ENCODE data around the gene ERO1B.
"Not testable (repeated sequence)": the region's sequence is repeated elsewhere in the genome, so short reads cannot be mapped to it uniquely, and the experiment has no call there.

ERO1B gene

GRCh38 chr1:236207121-236207520, 74.6 kb downstream of the ERO1B start:
- H3K9me3 ChIP-seq (ENCODE audit: low read depth, low read length): no peaks in the 10 kb centered on the region; the same call in 1 of the 2 replicates
- H3K4me3 ChIP-seq: peak overlapping the region; percentile 47; the same call in 1 of the 2 replicates
- peak overlapping the region; percentile 43 for H3K9ac ChIP-seq (ENCODE audit: insufficient read length)
- peaks cover 91% of the 10 kb centered on the region for H3K36me3 ChIP-seq (ENCODE audit: insufficient read depth, low read length)
- H3K27ac ChIP-seq: peak overlapping the region; percentile 82
- TF ChIP-seq FOXP2 (optimal IDR thresholded peaks at IDR 0.05; ENCODE audit: control extremely low read depth, extremely low read length, insufficient read depth) (no peak), EZH2 (IDR thresholded peaks at IDR 0.05) (no peak), POLR2AphosphoS5 (IDR thresholded peaks at IDR 0.05; ENCODE audit: borderline replicate concordance, low read depth, low read length) (no peak)
- no peak for DNase-seq (ENCODE audit: low read depth, low spot score)

GRCh38 chr1:236206548-236206947, 75.2 kb downstream of the ERO1B start:
- Histone ChIP-seq H3K36me3 (ENCODE audit: insufficient read depth, low read length) (peaks cover 91% of the 10 kb centered on the region), H3K9ac (ENCODE audit: insufficient read length) (peak overlapping the region; percentile 43), H3K9me3 (ENCODE audit: low read depth, low read length) (no peaks in the 10 kb centered on the region; the same call in 1 of the 2 replicates), H3K27ac (peak overlapping the region; percentile 82), H3K4me3 (peak overlapping the region; percentile 47)
- DNase-seq (ENCODE audit: low read depth, low spot score): no peak
- TF ChIP-seq EZH2 (IDR thresholded peaks at IDR 0.05) (no peak), POLR2AphosphoS5 (IDR thresholded peaks at IDR 0.05; ENCODE audit: borderline replicate concordance, low read depth, low read length) (no peak; the same call in 1 of the 2 replicates), FOXP2 (optimal IDR thresholded peaks at IDR 0.05; ENCODE audit: control extremely low read depth, extremely low read length, insufficient read depth) (no peak)

GRCh38 chr1:236204656-236205055, 77.1 kb downstream of the ERO1B start:
- Histone ChIP-seq H3K27ac (peak overlapping the region; percentile 47; the same call in 1 of the 2 replicates), H3K9ac (ENCODE audit: insufficient read length) (no peak overlapping the region), H3K4me3 (no peak overlapping the region), H3K36me3 (ENCODE audit: insufficient read depth, low read length) (peaks cover 92% of the 10 kb centered on the region), H3K9me3 (ENCODE audit: low read depth, low read length) (no peaks in the 10 kb centered on the region; the same call in none of the 2 replicates)
- no peak for DNase-seq (ENCODE audit: low read depth, low spot score)
- TF ChIP-seq FOXP2 (optimal IDR thresholded peaks at IDR 0.05; ENCODE audit: control extremely low read depth, extremely low read length, insufficient read depth) (no peak), EZH2 (IDR thresholded peaks at IDR 0.05) (no peak), POLR2AphosphoS5 (IDR thresholded peaks at IDR 0.05; ENCODE audit: borderline replicate concordance, low read depth, low read length) (no peak)

- Histone ChIP-seq H3K9me3 (ENCODE audit: low read depth, low read length) (no peaks in the 10 kb centered on the region; the same call in none of the 2 replicates), H3K4me3 (no peak overlapping the region), H3K9ac (ENCODE audit: insufficient read length) (no peak overlapping the region), H3K27ac (peak overlapping the region; percentile 47; the same call in 1 of the 2 replicates), H3K36me3 (ENCODE audit: insufficient read depth, low read length) (peaks cover 92% of the 10 kb centered on the region)
- TF ChIP-seq EZH2 (IDR thresholded peaks at IDR 0.05) (no peak), FOXP2 (optimal IDR thresholded peaks at IDR 0.05; ENCODE audit: control extremely low read depth, extremely low read length, insufficient read depth) (no peak), POLR2AphosphoS5 (IDR thresholded peaks at IDR 0.05; ENCODE audit: borderline replicate concordance, low read depth, low read length) (no peak)
- no peak for DNase-seq (ENCODE audit: low read depth, low spot score)
Observed at GRCh38 chr1:236204039-236204438, 77.7 kb downstream of the ERO1B start.

GRCh38 chr1:236201786-236202185, 80.0 kb downstream of the ERO1B start:
- Histone ChIP-seq H3K9me3 (ENCODE audit: low read depth, low read length) (no peaks in the 10 kb centered on the region; the same call in none of the 2 replicates), H3K4me3 (no peak overlapping the region), H3K27ac (no peak overlapping the region), H3K36me3 (ENCODE audit: insufficient read depth, low read length) (peaks cover 98% of the 10 kb centered on the region), H3K9ac (ENCODE audit: insufficient read length) (no peak overlapping the region)
- TF ChIP-seq FOXP2 (optimal IDR thresholded peaks at IDR 0.05; ENCODE audit: control extremely low read depth, extremely low read length, insufficient read depth): no peak
- TF ChIP-seq POLR2AphosphoS5 (IDR thresholded peaks at IDR 0.05; ENCODE audit: borderline replicate concordance, low read depth, low read length): no peak
- DNase-seq (ENCODE audit: low read depth, low spot score): no peak

DNA sequence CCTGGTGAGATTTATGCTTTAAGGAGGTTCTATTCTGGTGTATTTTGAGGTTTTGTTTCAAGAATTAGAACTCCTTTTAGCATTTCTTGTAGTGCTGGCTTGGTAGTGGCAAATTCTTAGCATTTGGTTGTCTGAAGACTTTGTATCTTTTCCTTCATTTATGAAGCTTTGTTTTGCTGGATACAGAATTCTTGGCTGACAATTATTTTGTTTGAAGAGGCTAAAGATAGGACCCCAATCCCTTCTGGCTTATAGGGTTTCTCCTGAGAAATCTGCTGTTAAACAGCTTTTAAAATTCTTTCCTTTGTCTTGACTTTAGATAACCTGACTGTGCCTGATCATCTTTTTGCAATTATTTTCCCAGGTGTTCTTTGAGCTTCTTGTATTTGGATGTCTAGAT, 80.8 kb downstream of the ERO1B start:
- H3K9ac ChIP-seq (ENCODE audit: insufficient read length): no peak overlapping the region
- TF ChIP-seq EZH2 (IDR thresholded peaks at IDR 0.05) (no peak), POLR2AphosphoS5 (IDR thresholded peaks at IDR 0.05; ENCODE audit: borderline replicate concordance, low read depth, low read length) (no peak), FOXP2 (optimal IDR thresholded peaks at IDR 0.05; ENCODE audit: control extremely low read depth, extremely low read length, insufficient read depth) (no peak)
- no peak overlapping the region for H3K27ac ChIP-seq
- no peaks in the 10 kb centered on the region; the same call in none of the 2 replicates for H3K9me3 ChIP-seq (ENCODE audit: low read depth, low read length)
- no peak for DNase-seq (ENCODE audit: low read depth, low spot score)
- no peak overlapping the region for H3K4me3 ChIP-seq
- H3K36me3 ChIP-seq (ENCODE audit: insufficient read depth, low read length): peaks cover 94% of the 10 kb centered on the region

- Histone ChIP-seq H3K27ac (no peak overlapping the region), H3K9ac (ENCODE audit: insufficient read length) (no peak overlapping the region), H3K4me3 (no peak overlapping the region), H3K36me3 (ENCODE audit: insufficient read depth, low read length) (peaks cover 85% of the 10 kb centered on the region), H3K9me3 (ENCODE audit: low read depth, low read length) (no peaks in the 10 kb centered on the region)
- DNase-seq (ENCODE audit: low read depth, low spot score): no peak
- TF ChIP-seq POLR2AphosphoS5 (IDR thresholded peaks at IDR 0.05; ENCODE audit: borderline replicate concordance, low read depth, low read length) (no peak), FOXP2 (optimal IDR thresholded peaks at IDR 0.05; ENCODE audit: control extremely low read depth, extremely low read length, insufficient read depth) (no peak), EZH2 (IDR thresholded peaks at IDR 0.05) (no peak)
Observed at GRCh38 chr1:236193184-236193583, 88.6 kb downstream of the ERO1B start.

- not testable (repeated sequence) for DNase-seq (ENCODE audit: low read depth, low spot score); H3K27ac ChIP-seq; H3K9ac ChIP-seq (ENCODE audit: insufficient read length); H3K4me3 ChIP-seq; H3K9me3 ChIP-seq (ENCODE audit: low read depth, low read length)
- peaks cover 73% of the 10 kb centered on the region for H3K36me3 ChIP-seq (ENCODE audit: insufficient read depth, low read length)
Observed at GRCh38 chr1:236188084-236188483, 93.7 kb downstream of the ERO1B start.

- H3K4me3 ChIP-seq; DNase-seq (ENCODE audit: low read depth, low spot score): not testable (repeated sequence)
- peaks cover 70% of the 10 kb centered on the region for H3K36me3 ChIP-seq (ENCODE audit: insufficient read depth, low read length)
Observed at GRCh38 chr1:236186471-236186870, 95.3 kb downstream of the ERO1B start.

More at GRCh38 chr1:236186471-236186870, 95.3 kb downstream of the ERO1B start:
- not testable (repeated sequence) for H3K9me3 ChIP-seq (ENCODE audit: low read depth, low read length); H3K27ac ChIP-seq; H3K9ac ChIP-seq (ENCODE audit: insufficient read length)

Data from SK-N-MC (cell line).